OCI-M2 (cell line): ENCODE measurements around the gene TRIM46.
A peak's percentile ranks its signal among the peaks of the same experiment; 100 is the strongest.

Source experiments
- DNase-seq: peaks from one replicate; lab custom pipeline; 2025; ENCODE audit not compliant: unreplicated experiment; lab: John Stamatoyannopoulos, UW

The TRIM46 gene

GRCh38 chr1:155173478-155174323 lies at the start of gene TRIM46:
TSS of gene TRIM46 (plus strand) at chr1:155173849. CDS start at chr1:155173967, 118 bp downstream.
- no peak for DNase-seq

- no peak for DNase-seq
Observed at GRCh38 chr1:155124503-155125463, 48.9 kb upstream of the TRIM46 start.

GRCh38 chr1:155125511-155125945 lies 48.1 kb upstream of the TRIM46 start:
- DNase-seq = no peak

GRCh38 chr1:155125946-155126555 lies 47.6 kb upstream of the TRIM46 start:
- no peak for DNase-seq

DNA sequence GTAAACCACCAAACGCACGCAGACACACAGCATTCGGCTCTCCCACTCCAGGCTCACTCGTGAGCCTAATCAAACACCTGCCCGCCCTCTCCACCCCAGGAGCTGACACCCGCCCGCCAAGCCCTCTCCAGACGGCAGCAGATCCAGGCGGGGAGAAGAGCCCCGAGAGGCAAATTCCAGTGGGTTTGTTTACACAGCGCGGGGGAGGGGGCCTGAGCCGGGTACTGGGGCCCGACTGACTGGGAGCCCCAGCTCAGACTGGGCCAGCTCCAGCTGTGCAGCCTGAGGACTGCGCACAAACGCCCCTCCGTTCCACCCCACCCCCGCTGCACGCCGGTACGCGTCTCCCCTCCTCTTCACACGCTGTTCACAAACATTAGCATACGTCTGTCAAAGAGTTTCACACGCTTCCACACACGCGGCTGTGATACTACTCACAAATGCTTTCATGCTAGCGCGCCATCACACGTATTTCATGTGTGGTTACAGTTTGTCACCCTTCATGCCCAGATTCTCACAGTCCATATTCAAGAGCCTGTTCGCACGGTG lies 47.0 kb upstream of the TRIM46 start:
- no peak for DNase-seq

DNA sequence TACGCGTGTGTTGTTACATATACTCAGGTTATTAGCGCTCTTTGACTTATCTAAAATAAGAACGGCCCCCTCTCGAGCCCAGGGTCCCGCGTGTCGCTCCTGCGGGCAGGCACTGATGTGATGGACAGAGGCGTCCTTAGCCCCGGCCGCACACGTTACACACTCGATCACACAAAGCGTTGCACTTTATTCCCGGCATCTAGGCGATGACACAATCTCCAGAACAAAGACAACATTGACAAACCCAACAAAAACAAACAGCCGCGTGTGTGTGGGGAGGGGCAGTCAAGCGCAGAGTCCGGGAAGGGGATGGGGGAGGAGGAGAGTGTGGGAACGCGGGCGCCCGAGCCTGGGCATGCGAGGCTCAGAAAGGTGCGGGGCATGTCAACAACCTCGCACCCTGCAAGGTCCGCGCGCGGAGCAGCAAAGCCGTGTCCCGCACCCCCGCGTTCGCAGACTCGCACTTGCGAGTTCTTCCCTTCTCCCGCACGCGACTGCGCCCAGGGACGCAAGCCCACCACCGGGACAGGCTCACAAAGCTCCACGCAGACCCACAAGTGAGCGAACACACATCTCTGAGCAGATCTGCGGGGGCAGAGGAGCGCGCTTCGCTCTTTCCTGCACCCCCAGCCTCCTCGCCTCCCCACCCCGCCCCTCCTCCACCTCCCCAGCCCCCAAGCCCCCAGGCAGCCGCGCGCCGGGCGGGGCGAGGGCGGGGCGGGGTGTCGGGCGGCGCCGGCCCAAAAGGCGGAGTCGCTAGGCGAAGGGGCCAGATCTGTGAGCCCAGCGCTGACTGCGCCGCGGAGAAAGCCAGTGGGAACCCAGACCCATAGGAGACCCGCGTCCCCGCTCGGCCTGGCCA lies 46.3 kb upstream of the TRIM46 start, which contains the start of gene EFNA1:
Gene EFNA1 (plus strand): TSS at position 772 of the 862 bp plus-strand sequence. CDS start 102 bp downstream, outside the sequence.
- DNase-seq = no peak

GRCh38 chr1:155127967-155128754 lies 45.5 kb upstream of the TRIM46 start:
- no peak for DNase-seq

GRCh38 chr1:155128755-155129473 lies 44.7 kb upstream of the TRIM46 start:
- DNase-seq = no peak

- DNase-seq = no peak
Observed at GRCh38 chr1:155130272-155131006, 43.2 kb upstream of the TRIM46 start.

- DNase-seq = no peak
Observed at GRCh38 chr1:155131285-155131684, 42.4 kb upstream of the TRIM46 start.

- no peak for DNase-seq
Observed at GRCh38 chr1:155131856-155132255, 41.8 kb upstream of the TRIM46 start.

GRCh38 chr1:155133799-155134281 lies 39.8 kb upstream of the TRIM46 start:
- no peak for DNase-seq

GRCh38 chr1:155134322-155134721 lies 39.3 kb upstream of the TRIM46 start:
- DNase-seq = no peak

- peak; percentile 27 for DNase-seq
Observed at GRCh38 chr1:155134880-155135414, 38.7 kb upstream of the TRIM46 start.

DNA sequence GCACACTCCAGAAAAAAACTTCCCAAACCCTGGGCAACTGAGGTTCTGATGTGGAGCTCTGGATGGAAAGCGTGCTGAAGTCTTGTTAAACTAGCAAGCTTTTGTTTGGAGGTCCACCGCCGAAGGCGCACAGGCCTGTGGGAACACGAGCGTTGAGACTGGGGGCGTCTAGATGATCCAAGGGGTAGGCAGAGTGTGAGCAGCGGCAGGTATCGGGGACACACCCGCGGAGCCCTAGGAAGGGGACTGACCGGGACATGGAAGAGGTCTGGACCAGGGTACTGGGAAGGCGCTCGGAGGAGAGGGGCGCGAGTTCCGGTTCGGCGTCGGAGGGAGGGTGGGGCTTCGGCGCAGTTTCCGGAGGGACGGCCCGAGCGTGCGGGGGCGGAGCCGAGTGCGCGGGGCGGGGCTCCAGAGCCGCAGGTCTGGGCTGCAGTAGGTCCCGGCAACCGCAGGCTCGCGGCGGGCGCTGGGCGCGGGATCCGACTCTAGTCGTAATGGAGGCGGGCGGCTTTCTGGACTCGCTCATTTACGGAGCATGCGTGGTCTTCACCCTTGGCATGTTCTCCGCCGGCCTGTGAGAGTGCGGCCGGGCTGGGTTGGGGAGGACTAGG lies 38.1 kb upstream of the TRIM46 start, which contains the start of gene SLC50A1:
Gene SLC50A1 (plus strand): TSS at position 438 of the 614 bp plus-strand sequence. CDS start 60 bp downstream, at position 498.
- peak; percentile 76 for DNase-seq

DNA sequence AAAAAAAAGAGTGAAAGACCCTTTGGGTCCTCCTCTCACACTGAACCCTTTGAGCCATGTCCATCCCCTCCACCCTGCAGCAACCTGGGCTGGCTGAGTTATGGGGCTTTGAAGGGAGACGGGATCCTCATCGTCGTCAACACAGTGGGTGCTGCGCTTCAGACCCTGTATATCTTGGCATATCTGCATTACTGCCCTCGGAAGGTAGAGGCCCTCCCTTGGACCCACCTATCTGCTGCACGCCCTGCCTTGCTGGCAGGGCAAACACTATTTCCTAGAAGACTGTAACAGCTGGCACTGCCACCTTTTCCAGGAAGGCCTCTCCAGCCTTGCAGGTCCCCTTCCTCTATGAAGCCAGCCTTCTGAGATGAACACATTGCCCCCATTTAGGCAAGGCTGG lies 36.9 kb upstream of the TRIM46 start:
- no peak for DNase-seq
